NOMO-1 (cell line): ENCODE results near the gene TRIM38.
A peak's percentile ranks its signal among the peaks of the same experiment; 100 is the strongest.
"Not testable (repeated sequence)": the region's sequence is repeated elsewhere in the genome, so short reads cannot be mapped to it uniquely, and the experiment has no call there.

Source experiments
- DNase-seq, 2 experiments: peaks; one replicate each; lab custom pipeline; 2025; ENCODE audit not compliant: unreplicated experiment in 2 of 2; lab: John Stamatoyannopoulos, UW

TRIM38 gene, protein sequence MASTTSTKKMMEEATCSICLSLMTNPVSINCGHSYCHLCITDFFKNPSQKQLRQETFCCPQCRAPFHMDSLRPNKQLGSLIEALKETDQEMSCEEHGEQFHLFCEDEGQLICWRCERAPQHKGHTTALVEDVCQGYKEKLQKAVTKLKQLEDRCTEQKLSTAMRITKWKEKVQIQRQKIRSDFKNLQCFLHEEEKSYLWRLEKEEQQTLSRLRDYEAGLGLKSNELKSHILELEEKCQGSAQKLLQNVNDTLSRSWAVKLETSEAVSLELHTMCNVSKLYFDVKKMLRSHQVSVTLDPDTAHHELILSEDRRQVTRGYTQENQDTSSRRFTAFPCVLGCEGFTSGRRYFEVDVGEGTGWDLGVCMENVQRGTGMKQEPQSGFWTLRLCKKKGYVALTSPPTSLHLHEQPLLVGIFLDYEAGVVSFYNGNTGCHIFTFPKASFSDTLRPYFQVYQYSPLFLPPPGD

DNA sequence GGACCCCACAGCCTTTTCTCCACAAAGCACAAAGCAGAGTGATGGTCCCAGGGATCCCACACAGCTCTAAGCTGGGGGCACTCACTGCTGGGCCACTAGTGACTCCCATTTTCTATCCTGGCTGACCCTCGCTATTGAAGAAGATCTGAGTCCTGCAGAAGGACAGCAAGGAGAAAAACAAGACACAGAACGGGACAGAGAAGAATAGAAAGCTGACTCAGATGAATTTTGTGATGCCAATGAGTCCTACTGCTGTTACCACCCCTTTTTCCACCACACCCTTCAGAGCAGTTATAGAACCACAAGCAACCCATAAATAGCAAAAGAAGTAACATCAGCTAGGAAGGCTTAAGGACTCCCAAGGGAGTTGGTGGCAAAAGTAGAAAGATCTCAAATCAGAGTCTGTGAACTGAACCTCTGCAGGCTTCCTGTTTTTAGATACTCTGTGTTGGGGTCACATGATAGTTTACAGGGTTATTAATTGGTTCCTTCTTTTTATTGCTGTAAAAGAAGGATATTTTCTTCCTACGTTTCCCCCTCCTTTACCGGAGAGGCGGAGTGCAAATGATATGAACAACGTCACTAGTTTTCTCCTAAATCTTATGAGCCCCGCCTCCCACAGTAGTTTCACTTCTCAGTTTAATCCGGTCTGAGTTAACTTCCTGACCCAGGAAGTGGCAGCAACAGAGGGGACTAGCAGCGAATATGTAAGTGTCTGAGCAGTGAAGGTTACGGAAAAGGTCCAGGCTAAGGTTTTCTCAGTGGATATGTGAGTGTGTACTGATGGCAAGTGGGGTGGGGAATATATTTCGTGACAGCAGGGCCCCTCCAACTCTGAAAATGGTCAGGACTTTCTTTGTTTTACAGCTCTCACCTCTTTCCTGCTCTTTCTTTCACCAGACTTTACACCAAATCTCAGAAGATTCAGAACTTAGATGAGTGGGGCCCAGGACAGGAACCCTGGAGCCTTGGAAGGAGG, at the start of gene TRIM38:
TSS of gene TRIM38 (plus strand) at position 654 of the 979 bp plus-strand sequence. CDS start 3,721 bp downstream, outside the sequence.
- DNase-seq = peak; percentile 90 to 99

DNA sequence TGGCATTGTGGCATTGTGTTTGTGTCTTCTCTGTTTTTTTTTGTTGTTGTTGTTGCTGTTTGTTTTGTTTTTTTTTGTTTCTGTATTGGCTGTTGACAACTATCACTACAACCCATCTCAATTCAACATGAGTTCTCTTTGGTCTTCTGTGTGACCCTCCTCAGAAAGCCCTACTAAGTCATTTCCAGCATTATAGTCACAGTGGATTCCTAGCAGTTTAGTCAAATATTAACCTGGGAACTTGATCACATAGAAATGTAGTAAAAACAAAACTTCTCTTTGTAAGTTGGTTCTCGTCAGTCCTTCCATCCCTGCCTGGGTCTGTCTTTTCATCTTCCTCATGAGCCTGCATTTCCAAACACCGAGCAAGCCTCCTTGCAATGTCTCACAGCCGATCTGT, 48.9 kb upstream of the TRIM38 start:
- no peak for DNase-seq

DNA sequence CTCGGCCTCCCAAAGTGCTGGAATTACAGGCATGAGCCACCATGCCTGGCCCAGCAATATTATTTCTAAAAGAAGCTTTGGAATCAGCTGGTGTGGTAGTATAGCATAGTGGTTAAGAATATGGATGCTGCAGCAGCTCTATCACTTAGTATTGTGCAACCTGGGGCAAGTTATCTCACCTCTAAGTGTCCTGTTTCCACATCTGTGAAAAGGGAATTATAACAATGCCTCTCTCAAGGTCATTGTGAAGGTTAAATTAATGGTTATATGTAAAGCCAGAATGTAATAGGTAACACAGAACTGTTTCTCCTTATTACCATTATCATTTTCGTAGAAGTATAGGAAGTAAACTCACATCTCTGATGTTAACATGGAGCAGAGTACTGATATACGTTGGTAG, 46.3 kb upstream of the TRIM38 start:
- DNase-seq = no peak

DNA sequence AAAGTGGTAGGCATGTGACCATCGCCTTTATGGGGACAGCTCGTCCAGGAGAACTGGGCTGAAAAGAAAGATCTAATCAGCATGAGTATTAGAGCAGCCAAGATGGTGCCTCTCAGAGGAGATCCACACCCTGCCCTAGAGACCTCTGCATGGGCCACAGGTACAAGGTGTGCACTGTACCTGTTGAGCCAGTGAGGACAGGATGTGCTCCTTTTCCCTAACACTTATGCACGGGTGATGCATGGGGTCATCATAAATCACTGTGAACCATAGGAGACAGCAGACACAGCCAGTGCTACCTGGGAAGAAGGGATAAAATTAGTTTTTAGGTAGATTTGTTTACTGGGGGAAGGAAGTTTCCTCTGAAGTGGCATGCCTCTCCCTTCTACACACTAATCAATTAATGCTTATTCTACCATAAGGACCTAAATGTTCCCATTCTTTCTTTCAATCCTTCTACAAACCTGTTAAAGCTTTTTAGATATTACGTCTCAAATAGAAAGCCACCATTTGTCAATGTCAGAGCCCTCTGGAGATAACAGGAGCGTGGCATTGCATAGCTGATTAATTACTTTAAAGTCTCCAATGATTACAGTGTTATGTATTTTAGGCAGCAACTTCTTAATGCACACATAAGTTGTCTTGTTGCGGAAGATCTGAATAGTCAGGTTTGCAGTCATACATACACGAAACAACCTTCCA, 45.7 kb upstream of the TRIM38 start:
- DNase-seq = no peak

DNA sequence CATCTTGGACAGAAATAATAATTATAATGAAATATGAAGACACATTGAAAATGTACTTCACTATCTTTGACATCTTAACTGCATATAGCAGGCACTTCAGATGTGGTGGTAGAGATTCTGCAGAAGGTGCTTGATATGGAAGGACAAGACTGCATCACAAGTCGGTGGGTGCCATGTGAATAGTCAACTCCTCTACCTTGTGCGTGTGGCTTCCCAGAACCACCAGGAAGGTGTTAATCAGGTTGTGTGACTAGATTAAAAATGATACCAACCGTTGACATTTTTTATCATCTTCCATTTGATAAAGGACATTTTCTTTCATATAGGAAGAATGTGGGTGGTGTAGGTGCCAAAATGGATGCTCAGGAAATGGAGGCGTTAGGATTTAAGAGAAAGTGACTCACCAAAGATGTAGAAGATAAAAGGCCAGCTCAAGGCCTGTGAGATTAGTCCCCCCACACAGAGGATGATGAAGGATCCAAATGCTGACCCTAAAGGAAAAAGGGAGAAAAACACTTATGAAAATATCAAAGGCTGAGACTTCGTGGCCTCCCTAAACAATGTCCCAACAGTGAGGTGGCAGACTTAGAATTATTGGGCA, 44.4 kb upstream of the TRIM38 start:
- DNase-seq = no peak

DNA sequence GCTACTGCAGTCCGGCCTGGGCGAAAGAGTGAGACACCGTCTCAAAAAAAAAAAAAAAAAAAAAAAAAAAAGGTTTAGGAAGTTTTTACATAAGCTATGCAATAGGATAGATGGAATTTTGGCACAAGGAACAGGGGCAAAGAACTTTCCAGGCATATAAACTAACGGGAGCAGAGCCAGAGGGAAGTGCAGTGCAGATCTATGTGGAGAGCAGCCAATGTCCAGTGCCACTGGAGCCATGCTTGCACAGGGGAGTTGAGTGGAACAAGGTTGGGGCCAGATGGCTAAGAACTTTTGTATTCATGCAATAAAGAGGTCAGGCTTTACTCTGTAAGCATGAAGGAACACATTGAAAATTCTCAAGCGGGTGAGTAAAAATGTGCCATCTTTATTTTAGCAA, 42.9 kb upstream of the TRIM38 start:
- DNase-seq = no peak

DNA sequence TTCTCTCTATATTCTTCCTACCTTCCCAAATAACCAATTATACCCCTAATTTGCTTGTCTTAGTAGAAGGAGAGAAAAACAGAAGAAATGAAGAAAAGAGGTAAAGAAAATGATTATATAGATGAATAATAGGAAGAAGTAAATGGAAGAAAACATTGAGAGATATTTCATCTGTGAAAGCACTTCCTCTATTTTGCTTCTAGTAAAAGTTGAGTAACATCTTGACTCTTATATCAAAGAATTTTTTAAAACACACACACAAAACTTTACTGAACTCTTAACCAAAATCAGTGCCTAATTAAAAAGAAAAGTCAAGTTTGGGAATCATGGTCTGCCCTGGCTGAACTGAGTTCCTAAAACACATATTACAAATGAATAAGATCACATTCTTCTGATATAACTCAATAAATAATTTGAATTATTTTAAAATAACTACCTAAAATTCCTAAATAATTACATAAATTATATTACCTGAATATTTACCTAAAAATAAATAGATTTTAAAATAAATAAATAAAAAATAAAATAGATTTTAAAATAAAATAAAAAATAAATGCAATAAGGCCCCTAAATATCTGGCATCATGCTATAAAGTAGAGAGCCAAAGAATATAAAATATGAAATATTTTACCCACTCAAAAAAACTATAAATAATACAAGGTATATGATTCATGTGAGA, 40.9 kb upstream of the TRIM38 start:
- DNase-seq = peak; percentile 12 to 52

DNA sequence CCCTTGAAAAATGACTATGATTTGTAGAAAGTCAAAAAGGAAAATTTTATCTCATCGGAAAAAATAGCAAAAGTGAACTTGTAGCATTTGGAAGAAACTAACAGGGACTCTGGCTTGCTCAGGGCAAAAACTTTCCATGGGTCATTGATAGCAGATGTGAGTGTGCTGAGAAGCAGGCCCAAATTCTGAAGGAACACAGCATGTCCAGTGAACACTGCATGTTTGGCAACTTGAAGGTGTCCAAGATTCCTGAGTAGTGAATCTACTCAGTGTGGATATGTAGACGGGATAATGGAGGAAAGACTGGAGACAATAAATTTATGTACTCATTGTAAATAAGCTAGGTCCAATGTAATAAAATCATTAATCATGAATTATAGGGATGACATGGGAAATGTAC, 40.3 kb upstream of the TRIM38 start:
- no peak for DNase-seq

DNA sequence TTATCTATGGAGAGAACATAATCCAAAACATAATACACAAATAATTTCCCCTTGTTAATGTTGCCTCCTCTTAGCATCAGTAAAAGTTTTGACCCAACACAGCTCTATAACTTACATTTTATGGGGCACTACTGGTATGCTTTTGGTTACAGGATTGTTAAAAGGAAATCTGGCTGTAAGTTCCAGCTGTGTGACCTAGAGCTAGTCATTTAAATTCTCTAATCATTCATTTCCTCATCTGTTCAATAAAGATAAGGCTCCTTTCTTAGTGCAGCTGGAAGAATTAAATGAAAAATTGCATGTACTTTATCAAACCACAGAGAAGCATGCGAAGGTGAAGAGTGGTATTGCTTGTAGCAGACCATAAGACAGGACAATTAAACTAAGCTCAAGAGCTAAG, 36.7 kb upstream of the TRIM38 start:
- no peak for DNase-seq

DNA sequence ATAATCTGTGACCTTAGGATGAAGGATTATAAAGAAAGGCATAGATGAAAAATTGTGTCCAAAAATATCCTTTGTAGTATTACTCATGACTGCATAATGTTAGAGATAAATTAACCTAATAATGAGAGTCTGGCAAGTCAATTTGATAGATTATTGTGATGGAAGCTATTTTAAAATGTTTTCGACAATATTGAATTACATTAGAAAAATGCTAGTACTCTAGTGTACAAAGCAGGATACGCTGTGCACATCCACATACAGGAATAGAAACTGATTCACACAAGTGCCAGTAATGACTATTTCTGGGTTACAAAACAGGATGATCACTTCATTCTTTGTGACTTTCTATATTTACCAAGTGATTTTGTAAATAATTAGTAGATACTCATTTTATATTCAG, 35.4 kb upstream of the TRIM38 start:
- peak in 1 of 2 experiments; percentile 39 for DNase-seq

DNA sequence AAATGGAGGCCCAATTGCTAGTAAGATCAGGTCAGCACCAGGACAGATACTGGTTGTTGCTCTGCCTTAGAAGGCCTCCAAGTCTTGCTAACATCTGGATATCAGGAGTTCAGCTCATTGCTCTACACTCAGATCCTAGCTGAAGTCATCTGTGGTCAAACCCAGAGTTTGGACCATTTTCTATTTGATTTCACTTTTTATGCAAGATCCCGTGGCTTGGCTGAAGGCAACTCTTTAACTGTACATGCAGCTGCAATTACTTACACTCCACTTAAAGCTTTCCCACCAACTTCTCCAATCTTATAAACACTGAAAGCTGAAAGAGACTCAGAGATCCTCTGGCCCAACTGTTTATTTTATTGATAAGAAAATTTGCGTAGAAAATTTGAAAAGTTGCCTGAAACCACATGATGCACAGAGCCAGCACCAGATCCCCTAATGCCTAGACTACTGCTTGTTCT, 34.8 kb upstream of the TRIM38 start:
- no peak for DNase-seq

DNA sequence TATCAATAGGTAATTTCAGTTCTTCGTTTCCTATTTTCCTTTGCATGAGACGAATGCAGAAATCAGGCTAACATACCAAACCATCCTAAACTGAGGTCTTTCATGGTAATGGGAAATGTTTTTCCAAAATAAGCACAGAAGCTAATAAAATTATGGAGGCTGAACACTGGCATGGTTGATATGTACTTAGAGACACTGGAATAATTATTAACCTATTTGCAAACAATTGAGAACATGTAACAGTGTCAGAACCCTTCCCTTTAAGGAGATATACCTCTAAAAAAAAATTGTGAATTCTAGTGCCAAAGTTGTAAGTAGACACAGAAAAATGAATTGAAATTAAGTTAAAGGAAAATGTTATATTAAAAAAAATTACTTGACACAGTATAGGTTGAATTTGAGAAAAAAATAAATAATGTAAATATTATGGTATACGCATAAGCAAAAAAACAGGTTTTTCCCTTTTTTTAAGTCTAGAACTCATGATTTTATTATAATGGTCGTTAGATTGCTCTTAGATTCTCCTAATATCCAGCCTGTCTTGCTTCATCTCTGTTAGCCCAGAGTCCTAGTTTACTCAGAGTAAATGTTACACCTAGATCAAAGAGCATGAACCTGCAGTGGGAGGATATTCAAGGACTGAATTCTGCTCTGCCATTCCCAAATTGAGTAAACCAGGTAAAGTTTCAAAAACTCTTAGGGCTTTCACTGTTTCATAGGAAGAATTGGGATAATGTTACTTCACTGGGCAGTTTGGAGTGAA, 33.9 kb upstream of the TRIM38 start:
- no peak for DNase-seq

DNA sequence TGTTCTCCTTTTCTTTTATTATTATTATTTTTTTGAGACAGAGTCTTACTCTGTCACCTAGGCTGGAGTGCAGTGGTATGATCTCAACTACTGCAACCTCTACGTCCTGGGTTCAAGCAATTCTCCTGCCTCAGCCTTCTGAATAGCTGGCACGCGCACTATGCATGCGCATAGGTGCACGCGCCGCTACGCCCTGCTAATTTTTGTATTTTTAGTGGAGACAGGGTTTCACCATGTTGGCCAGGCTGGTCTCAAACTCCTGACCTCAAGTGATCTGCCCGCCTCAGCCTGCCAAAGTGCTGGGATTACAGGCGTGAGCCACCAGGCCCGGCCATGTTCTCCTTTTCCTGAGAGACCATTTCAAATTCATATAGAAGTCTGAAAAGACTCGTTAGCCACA, 32.8 kb upstream of the TRIM38 start:
- not testable (repeated sequence) for DNase-seq

DNA sequence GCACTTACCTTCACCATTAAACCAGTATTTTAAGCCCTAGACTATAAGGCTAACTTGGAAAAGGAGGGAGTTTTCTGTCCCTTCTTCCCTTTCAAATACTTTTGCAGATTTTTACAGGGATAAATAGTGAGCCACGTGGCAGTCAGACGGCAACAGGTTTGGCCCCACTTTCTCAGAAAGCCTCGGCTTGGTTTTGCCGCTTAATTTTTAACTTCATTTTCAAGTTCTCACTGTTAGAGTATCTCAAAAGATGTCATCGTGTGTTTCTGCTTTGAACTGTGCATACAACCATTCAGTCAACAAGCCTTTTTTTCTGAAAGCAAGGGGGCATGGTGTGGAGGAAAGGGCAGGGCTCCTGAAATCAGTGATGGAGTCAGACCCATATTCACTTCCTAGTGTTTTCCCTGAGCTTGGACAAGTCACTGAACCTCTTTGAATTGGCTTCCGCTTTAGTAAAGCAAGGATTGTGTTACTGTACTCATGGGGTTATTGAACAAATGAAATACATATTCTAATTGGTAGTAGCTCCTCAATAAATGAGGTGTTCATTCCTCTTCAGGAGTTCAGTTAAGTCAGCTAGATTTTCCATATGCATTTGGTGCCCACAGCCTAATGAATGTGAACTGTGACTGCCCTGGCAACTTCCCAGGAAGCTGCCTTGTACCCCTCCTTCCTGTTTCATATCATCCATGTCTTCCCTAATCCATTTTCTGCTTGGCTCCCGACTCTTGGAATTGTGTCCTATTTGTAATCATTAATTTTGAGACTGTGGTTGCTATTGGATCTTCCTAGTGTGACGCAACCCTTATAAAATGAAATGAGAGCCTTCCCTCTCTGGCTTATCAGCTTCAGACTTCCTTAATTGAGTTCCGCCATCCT, 31.8 kb upstream of the TRIM38 start, which contains the start of gene SLC17A2:
TSS of gene SLC17A2 (minus strand) at position 160 of the 879 bp plus-strand sequence. CDS start 4,895 bp downstream, outside the sequence.
- DNase-seq = no peak

DNA sequence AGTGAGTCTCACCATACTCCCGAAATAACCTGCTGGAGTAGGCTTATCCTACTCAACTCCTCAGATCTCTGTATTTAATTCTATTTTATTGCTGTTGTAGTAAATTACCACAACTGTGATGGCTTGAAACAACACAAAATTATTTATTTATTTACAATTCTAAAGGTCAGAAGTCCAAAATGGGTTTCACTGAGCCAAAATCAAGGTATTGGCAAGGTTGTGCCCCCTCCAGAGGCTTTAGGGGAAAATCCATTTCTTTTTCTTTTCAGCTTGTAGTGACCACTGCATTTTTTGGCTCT, 31.2 kb upstream of the TRIM38 start:
- no peak for DNase-seq

DNA sequence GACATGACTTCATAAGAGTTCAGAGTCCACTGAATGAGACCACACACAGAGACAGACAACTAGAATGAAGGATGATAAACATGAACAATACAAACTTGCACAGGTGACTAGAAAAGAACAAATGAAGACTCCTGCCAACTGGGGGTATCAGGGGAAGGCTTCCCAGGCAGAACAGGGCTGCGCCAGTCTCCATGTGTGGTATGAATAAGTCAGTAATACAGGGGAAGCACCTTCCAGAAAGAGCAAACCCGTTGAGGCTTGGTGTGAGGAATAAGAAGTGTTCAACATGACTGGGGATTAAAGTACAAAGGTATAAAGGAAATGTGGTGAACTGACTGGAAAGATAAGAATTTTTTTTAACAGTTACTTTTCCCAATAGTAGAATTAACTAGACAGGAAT, 28.4 kb upstream of the TRIM38 start:
- no peak for DNase-seq

DNA sequence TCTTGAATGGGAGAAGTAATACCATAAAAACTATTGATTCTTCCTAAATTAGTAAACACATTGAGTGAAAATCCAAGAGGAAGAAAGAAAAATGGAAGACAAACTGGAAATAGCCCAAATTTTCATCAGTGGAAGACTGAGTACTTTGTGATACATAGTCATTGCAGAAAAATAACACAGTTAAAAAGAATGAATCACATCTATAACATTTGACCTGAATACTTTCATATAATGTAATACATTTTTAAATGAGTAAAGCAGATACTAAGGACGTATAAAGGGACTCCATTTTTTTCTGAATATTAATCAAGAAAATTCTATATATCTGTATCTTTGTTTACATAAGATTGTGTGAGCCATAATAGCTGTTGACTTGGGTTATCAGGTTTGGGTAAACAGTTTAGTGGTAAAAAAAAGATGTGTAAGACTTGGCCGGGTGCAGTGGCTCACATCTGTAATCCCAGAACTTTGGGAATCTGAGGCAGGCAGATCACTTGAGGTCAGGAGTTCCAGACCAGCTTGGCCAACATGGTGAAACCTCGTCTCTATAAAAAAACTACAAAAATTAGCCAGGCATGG, 27.8 kb upstream of the TRIM38 start:
- no peak for DNase-seq

DNA sequence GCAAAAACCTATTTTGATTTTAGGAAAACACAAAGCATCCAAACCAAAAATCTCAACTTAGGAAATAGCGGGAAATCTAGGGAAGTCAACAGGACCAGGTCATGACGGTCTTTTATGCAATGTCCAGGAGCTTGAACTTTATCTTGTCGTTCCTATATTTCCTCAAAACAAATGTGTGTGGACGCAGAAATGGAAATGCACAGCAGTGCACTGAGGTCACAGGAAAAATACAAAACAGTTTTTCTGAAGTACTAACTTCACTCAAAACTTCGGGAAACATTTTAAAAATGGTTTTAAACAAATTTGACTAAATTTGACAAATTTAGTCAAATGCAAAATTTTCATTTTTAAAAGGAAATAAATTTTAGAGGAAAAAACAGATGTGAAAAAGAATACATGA, 26.6 kb upstream of the TRIM38 start:
- DNase-seq = no peak
